Right lobe of liver (tissue), 6 donors: ENCODE data around the gene BTBD1. TPM values are rescaled to one million over a fixed set of nuclear protein-coding genes. Genes with fewer than 3 reads are reported as not detected.

Source experiments
- ATAC-seq, 4 donors: fragments of 200-7000 bp; cut with Tn5 transposase; one replicate each; pipeline ENCODE4 v1.9.1; 2020; ENCODE audit warnings: mild to moderate bottlenecking in 4 of 4, moderate library complexity in 4 of 4
- DNase-seq, 3 donors: peaks; one replicate each; pipeline ENCODE4 v3.0.0-alpha.2; 2020
- H3K27ac ChIP-seq, 3 donors: fragments of 200-600 bp; one replicate each; pipeline ENCODE4 v1.8.0; 2022
- H3K27me3 ChIP-seq, 2 donors: fragments of 200-600 bp; one replicate each; pipeline ENCODE4 v1.8.0; 2022
- H3K36me3 ChIP-seq, 4 donors: fragments of 200-600 bp; sonication (generic) in 1 of 4; one replicate each; pipeline versions ENCODE4 v1.5.1 to v1.8.0; 2017 to 2022; ENCODE audit warnings: control low read depth in 1 of 4
- H3K4me1 ChIP-seq, 4 donors: fragments of 200-600 bp; sonication (generic) in 1 of 4; one replicate each; pipeline versions ENCODE4 v1.5.1 to v1.8.0; 2017 to 2022; ENCODE audit warnings: control low read depth in 1 of 4
- H3K4me3 ChIP-seq, 3 donors: fragments of 200-600 bp; one replicate each; pipeline ENCODE4 v1.8.0; 2022
- H3K9me3 ChIP-seq, 4 donors: fragments of 200-600 bp; sonication (generic) in 1 of 4; one replicate each; pipeline versions ENCODE4 v1.5.1 to v1.8.0; 2017 to 2022; ENCODE audit warnings: control low read depth in 1 of 4
- POLR2A ChIP-seq: fragments of 450-650 bp; IDR thresholded peaks from one replicate; pipeline ENCODE4 v1.6.1; 2017; ENCODE audit warnings: antibody characterized with exemption, mild to moderate bottlenecking
- WGBS: methylation state at CpG from one replicate; pipeline ENCODE4 v1.1.6; 2018; ENCODE audit warnings: low coverage, low lambda C conversion rate; ENCODE audit not compliant: insufficient coverage; ENCODE audit errors: missing lambda C conversion rate; 5-methylcytosine and 5-hydroxymethylcytosine counted together
- intact Hi-C, 2 donors: fragments of 100-400 bp; cut with DNase I; formaldehyde crosslinking; loops; one replicate each; pipeline versions ENCODE4 v1.11.2 to v1.14.1; 2022
- total RNA-seq, 6 experiments: library from RNA; depleted of rRNA in 2 of 6; stranded (reverse); fragments of >200 nt in 2 of 6; fragmentation: NEBNext Ultra II Directional in 3 of 6; extraction: Animal tissue kit (Norgen Biotek cat#: 25700) in 3 of 6; gene quantifications; one replicate each; pipeline versions ENCODE4 v1.1.0 to v1.2.4, GENCODE V29; 2016 to 2023
- TF ChIP-seq, protein P1 (sequence below), 4 donors: fragments of 200-600 bp in 3 of 4; fragments of 450-650 bp in 1 of 4; IDR thresholded peaks; one replicate each; pipeline versions ENCODE4 v1.5.1 to v1.8.0; 2016 to 2022; ENCODE audit warnings: antibody characterized with exemption in 4 of 4, mild to moderate bottlenecking in 2 of 4
- donor health status: DM: no; HTN: yes; CAD: no.
- donor health status: DM: no; HTN: no; CAD: no.
- donor health status: DM: no; HTN: no; CAD: no.
- donor health status: DM: no; HTN: yes; CAD: no.
- donor health status: DM: no; HTN: yes; CAD: no.

The BTBD1 gene
- total RNA-seq, 6 experiments from 2014 or later: 15.7 to 49.9 (median 24.2) TPM

- Histone ChIP-seq H3K4me3 (no peak overlapping the region), H3K27me3 (no peaks in the 10 kb centered on the region)
Observed at GRCh38 chr15:83109532-83109931, 42.5 kb upstream of the BTBD1 start.

DNA sequence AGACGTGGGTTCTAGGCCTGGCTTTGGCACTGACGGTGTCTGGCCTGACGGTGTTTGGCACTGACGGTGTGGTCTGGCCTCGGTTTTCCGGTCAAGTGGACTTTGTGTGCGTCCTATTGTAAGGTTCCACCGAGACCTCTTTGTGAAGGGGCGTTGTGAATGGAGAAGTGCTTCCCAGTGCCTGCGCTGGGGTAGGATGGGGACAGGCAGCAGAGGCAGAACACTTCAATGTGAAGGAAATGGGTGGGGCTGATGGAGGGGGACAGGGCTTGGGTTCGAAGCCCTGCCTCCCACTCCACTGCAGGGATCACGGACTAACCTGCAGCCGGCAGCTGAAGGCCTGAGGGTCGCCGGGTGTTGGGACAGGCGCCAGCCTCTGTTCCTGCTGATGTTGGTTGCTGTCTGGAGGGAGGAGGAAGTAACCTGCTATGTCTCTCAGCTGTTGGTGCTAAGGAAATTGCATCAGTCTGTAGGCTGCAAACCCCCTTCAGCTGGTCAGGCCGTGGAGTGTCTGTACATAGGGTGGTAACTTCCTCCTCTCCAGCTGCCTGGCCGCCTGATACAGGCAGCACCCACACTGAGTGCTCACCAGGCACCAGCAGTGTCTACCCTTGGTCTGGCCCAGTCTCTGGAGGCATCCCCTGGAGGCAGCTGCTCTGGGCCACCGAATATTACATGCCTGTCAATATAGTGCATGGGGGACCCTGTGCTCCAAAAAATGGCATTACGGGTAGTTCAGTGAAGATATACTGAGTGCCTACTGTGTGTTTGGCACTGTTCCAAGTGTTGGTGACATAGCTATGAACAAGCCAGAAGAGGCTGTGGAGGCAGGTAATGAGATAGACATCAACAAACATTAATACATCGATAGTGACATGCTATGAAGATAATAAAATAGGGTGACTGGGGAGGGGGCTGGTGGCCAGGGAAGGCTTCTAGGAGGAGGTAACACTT is 41.5 kb upstream of the BTBD1 start:
- intact Hi-C loops: no loop called here
- Histone ChIP-seq H3K27me3 (no peaks in the 10 kb centered on the region), H3K27ac (peak overlapping the region in 1 of 3 donors; percentile 33), H3K4me1 (peaks cover 0 to 11% (median 0%) of the 10 kb centered on the region in 4 donors), H3K9me3 (no peaks in the 10 kb centered on the region), H3K4me3 (peak overlapping the region; percentile 23 to 44 (median 25)), H3K36me3 (no peaks in the 10 kb centered on the region)
- 26% methylated on average over 9 of the region's 21 CpGs for WGBS
- peak; percentile 59 to 74 (median 60) for DNase-seq
- peak; percentile 69 to 82 (median 79) for ATAC-seq
- TF ChIP-seq, protein P1, sequence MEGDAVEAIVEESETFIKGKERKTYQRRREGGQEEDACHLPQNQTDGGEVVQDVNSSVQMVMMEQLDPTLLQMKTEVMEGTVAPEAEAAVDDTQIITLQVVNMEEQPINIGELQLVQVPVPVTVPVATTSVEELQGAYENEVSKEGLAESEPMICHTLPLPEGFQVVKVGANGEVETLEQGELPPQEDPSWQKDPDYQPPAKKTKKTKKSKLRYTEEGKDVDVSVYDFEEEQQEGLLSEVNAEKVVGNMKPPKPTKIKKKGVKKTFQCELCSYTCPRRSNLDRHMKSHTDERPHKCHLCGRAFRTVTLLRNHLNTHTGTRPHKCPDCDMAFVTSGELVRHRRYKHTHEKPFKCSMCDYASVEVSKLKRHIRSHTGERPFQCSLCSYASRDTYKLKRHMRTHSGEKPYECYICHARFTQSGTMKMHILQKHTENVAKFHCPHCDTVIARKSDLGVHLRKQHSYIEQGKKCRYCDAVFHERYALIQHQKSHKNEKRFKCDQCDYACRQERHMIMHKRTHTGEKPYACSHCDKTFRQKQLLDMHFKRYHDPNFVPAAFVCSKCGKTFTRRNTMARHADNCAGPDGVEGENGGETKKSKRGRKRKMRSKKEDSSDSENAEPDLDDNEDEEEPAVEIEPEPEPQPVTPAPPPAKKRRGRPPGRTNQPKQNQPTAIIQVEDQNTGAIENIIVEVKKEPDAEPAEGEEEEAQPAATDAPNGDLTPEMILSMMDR (IDR thresholded peaks at IDR 0.05): no peak
- TF ChIP-seq POLR2A: peak; percentile 30

More at GRCh38 chr15:83109532-83109931, 42.5 kb upstream of the BTBD1 start:
- DNase-seq (no peak), ATAC-seq (no peak)
- 75% methylated on average over 11 of the region's 12 CpGs for WGBS
- Histone ChIP-seq H3K4me1 (peaks cover 0 to 11% (median 0%) of the 10 kb centered on the region in 4 donors), H3K9me3 (no peaks in the 10 kb centered on the region), H3K27ac (no peak overlapping the region), H3K36me3 (no peaks in the 10 kb centered on the region)
- no peak for TF ChIP-seq POLR2A
- TF ChIP-seq, protein P1 (IDR thresholded peaks at IDR 0.05): no peak
- intact Hi-C loops: no loop called here

DNA sequence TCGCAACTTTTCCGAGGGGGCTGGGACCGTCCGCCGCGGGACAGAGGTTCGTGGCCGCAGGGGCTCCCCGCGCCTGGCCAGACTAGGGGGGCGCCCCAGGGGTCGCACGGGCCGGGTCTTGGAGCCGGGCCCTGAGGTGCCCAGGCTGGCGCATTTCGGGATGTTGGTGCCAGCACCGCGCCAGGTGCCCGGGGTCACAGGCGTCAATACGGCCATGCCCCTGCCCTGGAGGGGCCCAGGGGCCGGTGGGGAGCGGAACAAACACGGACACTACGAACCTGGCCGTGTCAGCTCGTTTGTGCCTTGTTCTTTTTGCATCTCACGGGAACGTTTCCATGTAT is 40.8 kb upstream of the BTBD1 start:
- Histone ChIP-seq H3K4me1 (peaks cover 0 to 11% (median 0%) of the 10 kb centered on the region in 4 donors), H3K27me3 (no peaks in the 10 kb centered on the region), H3K36me3 (no peaks in the 10 kb centered on the region), H3K9me3 (no peaks in the 10 kb centered on the region), H3K4me3 (peak overlapping the region; percentile 23 to 44 (median 25)), H3K27ac (peak overlapping the region in 1 of 3 donors; percentile 33)
- TF ChIP-seq, protein P1 (IDR thresholded peaks at IDR 0.05): no peak
- TF ChIP-seq POLR2A: no peak
- DNase-seq (peak in 1 of 3 donors; percentile 58), ATAC-seq (no peak)
- intact Hi-C loops: no loop called here
- 13% methylated on average over 15 of the region's 30 CpGs for WGBS

DNA sequence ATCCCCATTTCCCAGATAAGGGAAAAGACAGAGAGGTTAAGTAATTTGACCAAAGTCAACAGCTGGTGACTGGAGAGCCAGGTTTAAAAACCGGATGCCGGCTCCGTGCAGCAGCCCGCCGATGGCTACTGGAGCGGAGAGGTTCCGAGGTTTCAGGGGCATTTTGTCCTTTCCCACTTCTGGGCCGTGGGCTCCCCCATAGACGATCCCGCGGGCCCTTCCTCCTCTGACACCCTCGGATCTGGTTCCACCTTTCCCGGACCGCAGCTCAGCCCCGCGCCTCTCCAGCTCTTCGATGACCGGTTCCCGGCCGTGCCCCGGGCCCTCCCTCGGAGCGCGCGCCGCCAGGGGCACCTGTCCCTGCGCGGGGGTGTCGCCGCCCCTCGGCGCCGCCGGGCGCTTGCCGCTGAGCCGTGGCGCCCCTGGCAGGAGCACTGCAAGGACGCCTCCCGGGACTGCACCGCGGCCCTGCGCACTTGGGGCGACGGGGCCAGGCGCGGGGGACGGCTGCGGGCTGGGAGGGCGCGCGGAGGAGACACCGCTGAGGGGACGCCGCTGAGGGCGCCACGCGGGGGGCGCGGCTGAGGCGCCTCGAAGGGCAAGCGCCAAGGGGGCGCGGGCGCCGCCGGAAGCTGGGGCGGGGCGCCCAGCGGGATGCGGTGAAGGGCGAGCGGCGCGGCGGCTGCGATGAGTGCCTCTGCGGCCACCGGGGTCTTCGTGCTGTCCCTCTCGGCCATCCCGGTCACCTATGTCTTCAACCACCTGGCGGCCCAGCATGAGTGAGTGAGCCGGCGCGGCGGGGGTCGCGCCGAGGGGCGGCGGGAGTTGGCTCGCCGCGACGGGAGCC is 40.2 kb upstream of the BTBD1 start, which contains the start of gene TM6SF1:
TSS of gene TM6SF1 (plus strand) at position 652 of the 847 bp plus-strand sequence. CDS start at position 688, 36 bp downstream.
- peaks cover 0 to 11% (median 0%) of the 10 kb centered on the region in 4 donors for H3K4me1 ChIP-seq
- no peaks in the 10 kb centered on the region for H3K9me3 ChIP-seq
- H3K27ac ChIP-seq: peak within 1 kb of the TSS in 1 of 3 donors; percentile 33
- H3K27me3 ChIP-seq: no peaks in the 10 kb centered on the region
- no peaks in the 10 kb centered on the region for H3K36me3 ChIP-seq
- peak in 1 of 4 donors; percentile 22 for ATAC-seq
- peak; percentile 35 to 61 (median 50) for DNase-seq
- H3K4me3 ChIP-seq: peak within 1 kb of the TSS; percentile 23 to 44 (median 25)
- intact Hi-C loops: no loop called here
- TF ChIP-seq, protein P1 (IDR thresholded peaks at IDR 0.05): no peak
- TF ChIP-seq POLR2A: no peak
- WGBS: 2% methylated on average over 10 of the region's 97 CpGs
